Karpas-422 (cell line): Measurements from ENCODE around the gene RAB11A. TPM values are rescaled to one million over a fixed set of nuclear protein-coding genes. Genes with fewer than 3 reads are reported as not detected.

Source experiments
- DNase-seq: peaks from one replicate; pipeline ENCODE4 v3.0.0-alpha.2; 2015
- H2AFZ ChIP-seq: fragments of 200-600 bp; sonication (generic); 2 replicates; pipeline ENCODE4 v1.6.1; 2014; ENCODE audit warnings: antibody characterized with exemption, low read length, mixed read lengths
- H3K27ac ChIP-seq: fragments of 200-600 bp; sonication (generic); 2 replicates; pipeline ENCODE4 v1.5.1; 2014; ENCODE audit warnings: mild to moderate bottlenecking, low read length, moderate library complexity
- H3K27me3 ChIP-seq: fragments of 200-600 bp; sonication (generic); 2 replicates; pipeline ENCODE4 v1.6.1; 2014; ENCODE audit warnings: low read length, mixed read lengths
- H3K36me3 ChIP-seq: fragments of 200-600 bp; sonication (generic); 2 replicates; pipeline ENCODE4 v1.6.1; 2014; ENCODE audit warnings: low read length, mixed read lengths; ENCODE audit not compliant: insufficient read depth
- H3K4me1 ChIP-seq: fragments of 200-600 bp; sonication (generic); 2 replicates; pipeline ENCODE4 v1.6.1; 2014; ENCODE audit warnings: mild to moderate bottlenecking, low read length, mixed read lengths
- H3K4me2 ChIP-seq: fragments of 200-600 bp; sonication (generic); 2 replicates; pipeline ENCODE4 v1.6.1; 2014; ENCODE audit warnings: low read length, low read depth, mild to moderate bottlenecking; ENCODE audit not compliant: poor library complexity, severe bottlenecking
- H3K4me3 ChIP-seq: fragments of 200-600 bp; sonication (generic); 2 replicates; pipeline ENCODE4 v1.5.1; 2014; ENCODE audit warnings: mild to moderate bottlenecking, antibody characterized with exemption, low read length, mixed read lengths
- H3K79me2 ChIP-seq: fragments of 200-600 bp; sonication (generic); 2 replicates; pipeline ENCODE4 v1.6.1; 2014; ENCODE audit warnings: mild to moderate bottlenecking, low read length, mixed read lengths
- H3K9ac ChIP-seq: fragments of 200-600 bp; sonication (generic); 2 replicates; pipeline ENCODE4 v1.6.0; 2014; ENCODE audit warnings: low read length
- H3K9me2 ChIP-seq: fragments of 200-600 bp; sonication (generic), shearing (Covaris generic); replicated peaks from 2 replicates; pipeline ENCODE4 v1.6.0; 2014; ENCODE audit warnings: mild to moderate bottlenecking, low read length, moderate library complexity; ENCODE audit not compliant: insufficient read depth
- H3K9me3 ChIP-seq: fragments of 300-700, 200-600 bp; sonication (generic); 2 replicates; pipeline ENCODE4 v1.6.1; 2014; ENCODE audit warnings: low read length, mixed read lengths
- H4K20me1 ChIP-seq: fragments of 200-600 bp; sonication (generic); 2 replicates; pipeline ENCODE4 v1.6.1; 2014; ENCODE audit warnings: mild to moderate bottlenecking, antibody characterized with exemption, low read length, low read depth; ENCODE audit not compliant: insufficient read depth
- total RNA-seq: library from RNA; depleted of rRNA; stranded (reverse); fragments of >200 nt; shearing (Covaris generic); gene quantifications from 2 replicates; pipeline ENCODE4 v1.2.3, GENCODE V29; 2014; ENCODE audit warnings: low replicate concordance

RAB11A gene
- total RNA-seq, 1 experiment from 2014 or later = 230 TPM

DNA sequence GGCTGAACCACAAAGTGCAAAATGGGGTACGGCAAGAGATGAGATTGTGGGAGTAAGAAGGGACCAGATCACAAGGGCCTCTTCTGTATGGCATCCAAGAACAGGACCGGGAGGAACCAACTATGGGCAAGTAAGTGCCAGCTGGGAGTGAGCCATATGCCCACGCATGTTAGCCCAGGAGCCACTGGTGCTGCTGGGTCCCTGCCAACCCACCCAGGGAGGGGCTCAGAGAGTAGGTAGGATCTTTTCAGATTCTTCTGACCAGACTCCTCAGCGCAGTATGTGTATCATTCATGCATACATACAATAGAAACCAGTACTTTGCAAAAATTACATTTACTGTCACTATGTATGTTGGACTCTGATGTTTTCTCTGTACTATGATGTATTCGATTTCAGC lies 54.0 kb downstream of the RAB11A start:
- no peak overlapping the region for H3K4me3 ChIP-seq
- H3K9me2 ChIP-seq = no peaks in the 10 kb centered on the region
- H3K4me2 ChIP-seq = no peak overlapping the region
- peaks cover 31% of the 10 kb centered on the region for H3K4me1 ChIP-seq
- no peaks in the 10 kb centered on the region for H3K79me2 ChIP-seq
- no peaks in the 10 kb centered on the region for H4K20me1 ChIP-seq
- H3K9ac ChIP-seq = no peak overlapping the region
- H3K27ac ChIP-seq = no peak overlapping the region
- no peaks in the 10 kb centered on the region for H3K27me3 ChIP-seq
- DNase-seq = no peak
- no peaks in the 10 kb centered on the region for H3K9me3 ChIP-seq
- H3K36me3 ChIP-seq = no peaks in the 10 kb centered on the region
- no peak overlapping the region for H2AFZ ChIP-seq

DNA sequence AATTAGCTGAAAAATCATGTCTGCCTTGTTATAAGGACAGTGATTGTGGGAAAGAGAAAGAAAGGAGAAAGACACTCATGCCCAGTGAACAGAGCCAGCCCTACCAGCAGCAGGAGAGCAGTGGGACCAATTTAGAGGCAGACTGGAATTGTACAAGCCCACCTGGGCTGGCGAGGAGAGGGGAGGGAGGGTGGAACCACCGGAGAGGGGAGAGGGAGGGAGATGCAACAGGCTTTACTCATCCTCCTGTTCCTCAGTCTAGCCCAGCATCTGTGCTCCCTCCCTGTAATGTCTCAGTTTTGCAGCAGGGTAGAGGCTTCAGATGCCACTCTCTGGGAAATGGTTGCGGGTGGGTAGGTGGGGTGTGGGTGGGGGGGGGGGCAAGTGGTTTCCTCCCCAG lies 54.7 kb downstream of the RAB11A start:
- Histone ChIP-seq H4K20me1 (no peaks in the 10 kb centered on the region), H3K4me1 (peaks cover 30% of the 10 kb centered on the region), H3K4me2 (no peak overlapping the region), H3K27me3 (no peaks in the 10 kb centered on the region), H3K36me3 (no peaks in the 10 kb centered on the region), H3K79me2 (no peaks in the 10 kb centered on the region), H3K9ac (no peak overlapping the region), H3K9me2 (no peaks in the 10 kb centered on the region), H3K27ac (no peak overlapping the region), H2AFZ (no peak overlapping the region), H3K4me3 (no peak overlapping the region), H3K9me3 (no peaks in the 10 kb centered on the region)
- no peak for DNase-seq

DNA sequence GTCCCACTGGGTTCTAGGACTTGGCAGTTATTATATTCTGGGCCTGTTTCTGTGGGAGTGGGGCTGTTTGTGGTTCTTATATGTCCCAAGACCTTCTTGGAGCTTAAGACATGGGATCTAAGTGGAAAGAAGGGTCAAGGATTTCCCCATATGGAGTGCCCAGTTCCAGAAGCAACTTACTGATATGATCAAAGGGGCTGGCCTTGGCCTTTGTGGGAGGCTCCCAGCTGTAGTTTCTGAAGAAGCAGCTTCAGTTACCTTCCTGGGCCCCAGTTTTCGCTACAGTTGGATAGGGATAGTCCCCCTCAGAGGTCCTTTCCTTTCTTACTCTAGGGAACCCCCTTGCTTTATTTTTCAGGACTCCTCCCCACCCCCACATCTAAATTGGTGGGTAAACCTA lies 56.0 kb downstream of the RAB11A start:
- Histone ChIP-seq H3K79me2 (no peaks in the 10 kb centered on the region), H3K9me3 (no peaks in the 10 kb centered on the region), H4K20me1 (no peaks in the 10 kb centered on the region; the same call in 1 of the 2 replicates), H3K4me2 (no peak overlapping the region), H3K9me2 (no peaks in the 10 kb centered on the region), H3K27ac (no peak overlapping the region), H3K4me1 (peaks cover 17% of the 10 kb centered on the region), H2AFZ (no peak overlapping the region), H3K27me3 (no peaks in the 10 kb centered on the region), H3K36me3 (no peaks in the 10 kb centered on the region), H3K9ac (no peak overlapping the region), H3K4me3 (no peak overlapping the region)
- no peak for DNase-seq

DNA sequence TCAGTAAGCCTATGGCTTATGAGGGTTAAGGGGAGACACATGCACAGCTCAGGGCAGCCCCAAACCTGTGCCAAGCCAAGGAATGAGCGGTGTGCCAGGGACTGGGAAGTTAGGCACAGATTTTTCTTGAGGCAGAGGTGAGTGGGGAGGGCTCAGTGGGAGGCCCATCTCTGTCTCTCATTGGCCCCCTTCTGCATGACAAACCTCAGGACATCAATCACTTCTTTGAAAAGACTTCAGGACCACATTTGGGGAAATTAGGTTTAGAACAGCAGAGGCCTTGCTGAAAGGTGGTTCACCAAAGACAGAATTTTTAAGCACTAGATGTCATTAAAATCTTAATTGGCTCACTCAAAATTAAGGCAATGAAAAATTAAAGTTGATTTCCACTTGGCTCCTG lies 57.2 kb downstream of the RAB11A start:
- Histone ChIP-seq H3K9me2 (no peaks in the 10 kb centered on the region), H3K27ac (no peak overlapping the region), H2AFZ (no peak overlapping the region), H3K9ac (no peak overlapping the region), H3K4me1 (peaks cover 6% of the 10 kb centered on the region), H3K79me2 (no peaks in the 10 kb centered on the region), H3K4me2 (no peak overlapping the region), H4K20me1 (no peaks in the 10 kb centered on the region; the same call in 1 of the 2 replicates), H3K9me3 (no peaks in the 10 kb centered on the region), H3K36me3 (no peaks in the 10 kb centered on the region), H3K4me3 (no peak overlapping the region), H3K27me3 (no peaks in the 10 kb centered on the region)
- DNase-seq = no peak

DNA sequence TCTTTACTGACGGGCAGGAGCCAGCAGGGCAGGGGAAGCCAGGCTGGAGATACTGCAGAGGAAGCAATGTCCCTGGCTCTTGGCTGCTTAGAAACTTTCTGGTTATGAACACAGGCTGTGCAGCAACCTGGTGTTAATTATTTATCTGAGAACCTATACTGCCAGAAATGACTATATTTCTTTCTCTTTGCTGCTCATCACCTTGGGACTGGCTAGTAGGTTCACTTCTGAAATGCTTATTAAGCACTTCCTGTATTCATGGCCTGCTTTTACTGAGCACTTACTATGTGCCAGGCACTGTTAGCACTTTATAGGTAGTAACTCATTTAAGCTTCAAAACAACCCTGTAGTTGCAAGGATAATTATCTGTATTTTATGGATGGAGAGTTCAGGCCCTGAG lies 57.6 kb downstream of the RAB11A start:
- H3K27ac ChIP-seq = no peak overlapping the region
- no peaks in the 10 kb centered on the region for H3K9me2 ChIP-seq
- H2AFZ ChIP-seq = no peak overlapping the region
- no peak overlapping the region for H3K9ac ChIP-seq
- DNase-seq = no peak
- no peaks in the 10 kb centered on the region; the same call in 1 of the 2 replicates for H4K20me1 ChIP-seq
- no peak overlapping the region for H3K4me3 ChIP-seq
- H3K79me2 ChIP-seq = no peaks in the 10 kb centered on the region
- H3K9me3 ChIP-seq = no peaks in the 10 kb centered on the region
- no peaks in the 10 kb centered on the region for H3K27me3 ChIP-seq
- no peaks in the 10 kb centered on the region for H3K36me3 ChIP-seq
- H3K4me2 ChIP-seq = no peak overlapping the region
- H3K4me1 ChIP-seq = peaks cover 1% of the 10 kb centered on the region

DNA sequence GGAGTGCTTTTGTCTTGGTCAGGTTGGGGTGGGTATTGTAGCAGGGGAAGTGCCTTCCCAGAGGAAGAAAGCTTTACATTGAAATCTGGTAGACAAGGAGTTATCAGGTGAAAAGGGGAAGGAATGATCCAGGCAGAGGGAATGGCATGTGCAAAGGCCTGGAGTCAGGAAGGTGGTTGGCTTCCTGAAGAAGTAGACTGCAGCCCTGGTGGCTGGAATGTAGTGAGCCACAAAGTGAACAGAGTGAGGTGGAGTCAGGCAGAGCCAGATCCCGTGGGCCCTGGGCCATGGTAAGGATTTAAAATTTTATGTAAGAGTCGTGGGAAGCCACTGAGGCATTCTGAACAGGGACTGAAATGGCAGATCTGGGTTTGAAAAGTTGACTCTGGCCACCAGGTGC lies 58.3 kb downstream of the RAB11A start:
- Histone ChIP-seq H3K9ac (no peak overlapping the region), H3K4me1 (no peaks in the 10 kb centered on the region), H3K9me3 (no peaks in the 10 kb centered on the region), H3K27ac (no peak overlapping the region), H3K36me3 (no peaks in the 10 kb centered on the region), H2AFZ (no peak overlapping the region), H4K20me1 (no peaks in the 10 kb centered on the region; the same call in 1 of the 2 replicates), H3K4me2 (no peak overlapping the region), H3K4me3 (no peak overlapping the region), H3K27me3 (no peaks in the 10 kb centered on the region), H3K79me2 (no peaks in the 10 kb centered on the region), H3K9me2 (no peaks in the 10 kb centered on the region)
- DNase-seq = no peak

DNA sequence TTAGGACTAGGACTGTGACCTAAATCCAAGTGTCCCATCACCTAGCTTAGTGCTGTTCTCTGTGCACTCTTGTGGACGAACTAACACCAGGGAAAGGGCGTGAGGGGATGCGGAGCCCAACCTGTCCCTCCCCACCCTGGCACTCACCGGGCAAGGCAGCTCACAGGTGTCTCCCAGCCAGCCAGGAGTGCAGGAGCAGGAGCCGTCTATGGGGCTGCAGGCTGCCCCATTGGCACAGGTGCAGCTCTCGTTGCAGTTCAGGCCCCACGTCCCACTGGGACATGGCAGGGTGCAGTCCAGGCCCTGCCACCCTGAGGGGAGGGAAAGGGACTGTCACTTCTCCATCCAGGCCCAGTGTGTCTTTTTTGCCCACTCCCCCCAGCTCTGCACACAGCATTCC lies 60.3 kb downstream of the RAB11A start:
- H3K36me3 ChIP-seq = no peaks in the 10 kb centered on the region
- no peaks in the 10 kb centered on the region; the same call in 1 of the 2 replicates for H4K20me1 ChIP-seq
- no peak overlapping the region for H3K27ac ChIP-seq
- no peaks in the 10 kb centered on the region for H3K9me3 ChIP-seq
- H3K9ac ChIP-seq = no peak overlapping the region
- H3K4me2 ChIP-seq = no peak overlapping the region
- H3K27me3 ChIP-seq = no peaks in the 10 kb centered on the region
- H3K79me2 ChIP-seq = no peaks in the 10 kb centered on the region
- H3K9me2 ChIP-seq = no peaks in the 10 kb centered on the region
- H2AFZ ChIP-seq = no peak overlapping the region
- no peak for DNase-seq
- no peak overlapping the region for H3K4me3 ChIP-seq
- H3K4me1 ChIP-seq = no peaks in the 10 kb centered on the region

DNA sequence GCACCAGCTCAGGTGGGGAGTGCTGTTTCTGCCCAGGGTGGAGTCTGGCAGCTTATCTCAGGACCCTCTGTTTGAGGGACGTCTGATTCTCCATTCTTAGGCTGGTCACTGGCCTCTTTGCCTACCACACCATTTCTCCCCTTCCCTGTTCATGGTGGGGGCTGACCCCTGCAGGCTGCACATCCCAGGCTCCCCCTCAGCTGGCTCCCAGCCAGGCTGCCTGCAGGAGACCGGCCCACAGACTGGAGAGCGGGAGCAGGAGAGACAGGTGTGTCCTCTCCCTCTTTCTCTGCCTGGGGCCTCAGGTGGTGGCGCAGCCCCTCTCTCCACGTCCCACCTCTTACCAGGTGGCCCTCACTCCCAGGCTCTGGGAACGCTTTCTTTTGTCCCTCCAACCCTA lies 60.8 kb downstream of the RAB11A start:
- H3K4me1 ChIP-seq = no peaks in the 10 kb centered on the region
- no peaks in the 10 kb centered on the region for H3K79me2 ChIP-seq
- H3K4me2 ChIP-seq = no peak overlapping the region
- H3K27ac ChIP-seq = no peak overlapping the region
- H3K36me3 ChIP-seq = no peaks in the 10 kb centered on the region
- no peaks in the 10 kb centered on the region for H3K9me2 ChIP-seq
- no peak overlapping the region for H3K9ac ChIP-seq
- H4K20me1 ChIP-seq = no peaks in the 10 kb centered on the region; the same call in 1 of the 2 replicates
- no peak overlapping the region for H2AFZ ChIP-seq
- DNase-seq = no peak
- H3K4me3 ChIP-seq = no peak overlapping the region
- H3K27me3 ChIP-seq = no peaks in the 10 kb centered on the region
- H3K9me3 ChIP-seq = no peaks in the 10 kb centered on the region

DNA sequence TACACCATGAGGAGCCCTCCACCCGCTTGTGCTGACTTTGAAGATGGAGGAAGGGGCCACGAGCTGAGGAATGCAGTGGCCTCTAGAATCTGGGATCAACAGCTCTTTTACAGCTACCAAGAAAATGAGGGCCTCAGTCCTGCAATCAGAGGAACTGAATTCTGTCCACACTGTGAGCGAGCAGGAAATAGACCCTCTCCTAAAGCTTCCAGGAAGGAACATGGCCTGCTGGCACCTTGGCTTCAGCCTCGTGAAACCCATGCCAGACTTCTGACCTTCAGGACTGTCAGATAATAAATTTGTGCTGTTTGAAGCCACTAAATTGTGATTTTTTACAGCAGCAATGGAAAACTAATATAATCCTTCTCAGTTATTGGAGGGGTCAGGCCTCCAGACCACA lies 61.9 kb downstream of the RAB11A start:
- H4K20me1 ChIP-seq = no peaks in the 10 kb centered on the region; the same call in 1 of the 2 replicates
- no peaks in the 10 kb centered on the region for H3K9me2 ChIP-seq
- H3K9ac ChIP-seq = no peak overlapping the region
- no peak overlapping the region for H2AFZ ChIP-seq
- no peaks in the 10 kb centered on the region for H3K36me3 ChIP-seq
- no peak overlapping the region for H3K4me2 ChIP-seq
- no peaks in the 10 kb centered on the region for H3K9me3 ChIP-seq
- no peaks in the 10 kb centered on the region for H3K4me1 ChIP-seq
- H3K27me3 ChIP-seq = no peaks in the 10 kb centered on the region
- DNase-seq = no peak
- no peaks in the 10 kb centered on the region for H3K79me2 ChIP-seq
- no peak overlapping the region for H3K4me3 ChIP-seq
- no peak overlapping the region for H3K27ac ChIP-seq
